Measurements from ENCODE around the gene CDH23. TPM values are rescaled to one million over a fixed set of nuclear protein-coding genes. Genes with fewer than 3 reads are reported as not detected.

The CDH23 gene
- total and polyA plus RNA-seq, 10 of the 15 experiments (the other 5 are each of a cell fraction or from before 2014, with no cell fraction given) = 0.09 to 0.40 (median 0.15) TPM; not detected in 1

DNA sequence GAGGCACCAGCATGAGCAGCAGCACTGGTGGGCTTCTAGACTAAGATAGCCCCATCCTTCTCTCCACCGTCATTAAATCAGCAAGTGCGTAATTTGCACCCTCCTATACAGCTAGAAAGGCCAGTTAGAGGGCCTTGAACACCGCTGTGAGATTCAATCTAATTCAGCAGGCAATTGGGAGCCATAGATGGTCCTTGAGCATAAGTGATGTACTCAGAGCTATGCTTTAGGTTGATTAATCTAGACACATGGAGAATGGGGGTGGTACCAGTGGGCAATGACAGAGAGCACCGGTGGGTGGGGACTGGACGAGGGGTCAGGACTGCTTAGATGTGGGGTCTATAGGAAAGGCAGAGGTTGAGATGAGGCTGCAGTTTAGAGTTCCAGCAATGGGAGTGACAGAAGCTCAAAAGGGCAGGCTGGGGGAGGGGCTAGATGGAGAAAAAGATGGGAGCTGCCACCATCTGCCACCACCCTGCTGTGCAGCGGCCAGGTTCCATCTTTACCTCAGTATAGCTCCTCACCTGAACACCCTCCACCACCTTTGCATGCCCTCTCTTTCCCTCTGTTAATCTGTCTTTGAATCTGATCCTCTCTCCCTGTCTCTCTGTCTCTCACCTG is 235.6 kb downstream of the CDH23 start:
- FAIRE-seq (no peak), DNase-seq (ENCODE audit: low read depth, low spot score) (no peak), ATAC-seq (no peak)
- Histone ChIP-seq H3K27ac (ENCODE audit: control insufficient read depth, insufficient read depth) (no peak overlapping the region), H2AFZ (ENCODE audit: control insufficient read depth, low read depth, low read length) (no peak overlapping the region), H3K27me3 (replicated peaks in 1 of 2; ENCODE audit: control insufficient read depth in 2 of 2, insufficient read depth in 2 of 2, low read length in 1 of 2) (peaks cover 0 to 1% of the 10 kb centered on the region in 2 experiments; a peak in 1 of 4 replicates), H3K79me2 (ENCODE audit: control insufficient read depth, insufficient read depth, low read length) (no peaks in the 10 kb centered on the region), H3K4me3 (no peak overlapping the region), H3K4me2 (ENCODE audit: control insufficient read depth, insufficient read depth) (no peak overlapping the region), H3K36me3 (ENCODE audit: control insufficient read depth in 2 of 2, insufficient read depth in 2 of 2, low read length in 1 of 2) (no peaks in the 10 kb centered on the region), H3K4me1 (ENCODE audit: control insufficient read depth, insufficient read depth, low read length) (no peaks in the 10 kb centered on the region), H4K20me1 (ENCODE audit: control insufficient read depth, insufficient read depth) (no peaks in the 10 kb centered on the region), H3K9me3 (replicated peaks; ENCODE audit: control insufficient read depth, insufficient read depth, low read length) (no peaks in the 10 kb centered on the region), H3K9ac (ENCODE audit: control insufficient read depth, insufficient read depth, low read length) (no peak overlapping the region)
- intact Hi-C loops (cut with micrococcal nuclease; ENCODE audit: unreplicated experiment) (no loop called here), in situ Hi-C loops (cut with MboI) (no loop called here)
- ChIA-PET CTCF (interaction anchor here (1.0 kb wide), 1 partner anchor 12 kb away, joined by 3 read pairs; no protein-coding TSS in a partner anchor), RAD21 (ENCODE audit: unreplicated experiment) (no interaction called here), POLR2A (no interaction called here), SMC1A (ENCODE audit: uncharacterized antibody, unreplicated experiment) (no interaction called here)
- 30% methylated on average over 6 of the region's 6 CpGs for WGBS (ENCODE audit: insufficient coverage, insufficient replicate concordance, low lambda C conversion rate, missing lambda C conversion rate)
- BruUV-seq (replicated peaks) = no TSS peak
- TF ChIP-seq BMI1 (IDR thresholded peaks at IDR 0.05; ENCODE audit: borderline replicate concordance) (no peak), JUNB (IDR thresholded peaks at IDR 0.05) (no peak), NRF1 (conservative IDR thresholded peaks at IDR 0.05; ENCODE audit: low read depth, low read length) (no peak), ZNF24 (IDR thresholded peaks at IDR 0.05) (no peak), ZBED1 (IDR thresholded peaks at IDR 0.05; ENCODE audit: borderline replicate concordance) (no peak), LARP7 (IDR thresholded peaks at IDR 0.05) (no peak), POLR2A (IDR thresholded peaks at IDR 0.05; ENCODE audit: low read depth, low read length) (no peak), MTA3 (IDR thresholded peaks at IDR 0.05; ENCODE audit: borderline replicate concordance, low read length) (no peak), SIN3A (IDR thresholded peaks at IDR 0.05; ENCODE audit: low read depth, low read length) (no peak), YY1 (IDR thresholded peaks at IDR 0.05; ENCODE audit: low read depth, low read length) (no peak), SREBF1 (IDR thresholded peaks at IDR 0.05; ENCODE audit: low read length) (no peak), SPI1 (IDR thresholded peaks at IDR 0.05; ENCODE audit: borderline replicate concordance, insufficient read depth, low read depth, low read length) (no peak), ZNF622 (IDR thresholded peaks at IDR 0.05) (no peak), MEF2A (IDR thresholded peaks at IDR 0.05; ENCODE audit: insufficient read depth, low read depth, low read length) (no peak)
- TF ChIP-seq, protein P1, sequence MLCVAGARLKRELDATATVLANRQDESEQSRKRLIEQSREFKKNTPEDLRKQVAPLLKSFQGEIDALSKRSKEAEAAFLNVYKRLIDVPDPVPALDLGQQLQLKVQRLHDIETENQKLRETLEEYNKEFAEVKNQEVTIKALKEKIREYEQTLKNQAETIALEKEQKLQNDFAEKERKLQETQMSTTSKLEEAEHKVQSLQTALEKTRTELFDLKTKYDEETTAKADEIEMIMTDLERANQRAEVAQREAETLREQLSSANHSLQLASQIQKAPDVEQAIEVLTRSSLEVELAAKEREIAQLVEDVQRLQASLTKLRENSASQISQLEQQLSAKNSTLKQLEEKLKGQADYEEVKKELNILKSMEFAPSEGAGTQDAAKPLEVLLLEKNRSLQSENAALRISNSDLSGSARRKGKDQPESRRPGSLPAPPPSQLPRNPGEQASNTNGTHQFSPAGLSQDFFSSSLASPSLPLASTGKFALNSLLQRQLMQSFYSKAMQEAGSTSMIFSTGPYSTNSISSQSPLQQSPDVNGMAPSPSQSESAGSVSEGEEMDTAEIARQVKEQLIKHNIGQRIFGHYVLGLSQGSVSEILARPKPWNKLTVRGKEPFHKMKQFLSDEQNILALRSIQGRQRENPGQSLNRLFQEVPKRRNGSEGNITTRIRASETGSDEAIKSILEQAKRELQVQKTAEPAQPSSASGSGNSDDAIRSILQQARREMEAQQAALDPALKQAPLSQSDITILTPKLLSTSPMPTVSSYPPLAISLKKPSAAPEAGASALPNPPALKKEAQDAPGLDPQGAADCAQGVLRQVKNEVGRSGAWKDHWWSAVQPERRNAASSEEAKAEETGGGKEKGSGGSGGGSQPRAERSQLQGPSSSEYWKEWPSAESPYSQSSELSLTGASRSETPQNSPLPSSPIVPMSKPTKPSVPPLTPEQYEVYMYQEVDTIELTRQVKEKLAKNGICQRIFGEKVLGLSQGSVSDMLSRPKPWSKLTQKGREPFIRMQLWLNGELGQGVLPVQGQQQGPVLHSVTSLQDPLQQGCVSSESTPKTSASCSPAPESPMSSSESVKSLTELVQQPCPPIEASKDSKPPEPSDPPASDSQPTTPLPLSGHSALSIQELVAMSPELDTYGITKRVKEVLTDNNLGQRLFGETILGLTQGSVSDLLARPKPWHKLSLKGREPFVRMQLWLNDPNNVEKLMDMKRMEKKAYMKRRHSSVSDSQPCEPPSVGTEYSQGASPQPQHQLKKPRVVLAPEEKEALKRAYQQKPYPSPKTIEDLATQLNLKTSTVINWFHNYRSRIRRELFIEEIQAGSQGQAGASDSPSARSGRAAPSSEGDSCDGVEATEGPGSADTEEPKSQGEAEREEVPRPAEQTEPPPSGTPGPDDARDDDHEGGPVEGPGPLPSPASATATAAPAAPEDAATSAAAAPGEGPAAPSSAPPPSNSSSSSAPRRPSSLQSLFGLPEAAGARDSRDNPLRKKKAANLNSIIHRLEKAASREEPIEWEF (IDR thresholded peaks at IDR 0.05; ENCODE audit: insufficient replicate concordance, low read depth, low read length) = no peak
- TF ChIP-seq, protein P2, sequence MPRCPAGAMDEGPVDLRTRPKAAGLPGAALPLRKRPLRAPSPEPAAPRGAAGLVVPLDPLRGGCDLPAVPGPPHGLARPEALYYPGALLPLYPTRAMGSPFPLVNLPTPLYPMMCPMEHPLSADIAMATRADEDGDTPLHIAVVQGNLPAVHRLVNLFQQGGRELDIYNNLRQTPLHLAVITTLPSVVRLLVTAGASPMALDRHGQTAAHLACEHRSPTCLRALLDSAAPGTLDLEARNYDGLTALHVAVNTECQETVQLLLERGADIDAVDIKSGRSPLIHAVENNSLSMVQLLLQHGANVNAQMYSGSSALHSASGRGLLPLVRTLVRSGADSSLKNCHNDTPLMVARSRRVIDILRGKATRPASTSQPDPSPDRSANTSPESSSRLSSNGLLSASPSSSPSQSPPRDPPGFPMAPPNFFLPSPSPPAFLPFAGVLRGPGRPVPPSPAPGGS (IDR thresholded peaks at IDR 0.05; ENCODE audit: borderline replicate concordance, insufficient read depth, low read depth, low read length, poor library complexity, severe bottlenecking) = no peak

All from GM12878 (cell line).